HepG2 (cell line): Measurements from ENCODE around the gene DNAJB6. TPM values are rescaled to one million over a fixed set of nuclear protein-coding genes. Genes with fewer than 3 reads are reported as not detected.

ENCODE experiments used
- POLR2G ChIP-seq: fragments of 200-400 bp; formaldehyde crosslinking; IDR thresholded peaks from 2 replicates; pipeline ENCODE4 v1.6.1; 2018; ENCODE audit warnings: mild to moderate bottlenecking, low read depth, low read length, moderate library complexity
- RXRB ChIP-seq: IDR thresholded peaks from 2 replicates; pipeline ENCODE4 v1.6.1; 2016; ENCODE audit warnings: borderline replicate concordance, missing genetic modification reagents, missing compliant biosample characterization
- SAP130 ChIP-seq: IDR thresholded peaks from 2 replicates; pipeline ENCODE4 v1.6.1; 2016; ENCODE audit warnings: low read depth
- TAF1 ChIP-seq: sonication (generic); formaldehyde crosslinking; IDR thresholded peaks from 2 replicates; pipeline ENCODE4 v1.4.0; 2020; ENCODE audit warnings: missing genetic modification reagents
- ZFY ChIP-seq: sonication (generic); formaldehyde crosslinking; IDR thresholded peaks from 2 replicates; pipeline ENCODE4 v1.4.0; 2020; ENCODE audit warnings: missing genetic modification reagents
- ZMAT3 ChIP-seq: sonication (generic); formaldehyde crosslinking; conservative IDR thresholded peaks from 2 replicates; pipeline ENCODE4 v1.7.0; 2021; ENCODE audit warnings: missing genetic modification reagents
- ZNF501 ChIP-seq: sonication (generic); formaldehyde crosslinking; IDR thresholded peaks from 2 replicates; pipeline ENCODE4 v1.5.1; 2020; ENCODE audit warnings: mild to moderate bottlenecking, moderate library complexity, missing genetic modification reagents
- polyA plus RNA-seq, 8 experiments: library from polyadenylated mRNA; depleted of rRNA in 3 of 8; stranded (reverse) in 7 of 8; unstranded in 1 of 8; fragments of >200 nt; fragmentation: Illumina TruSeq in 4 of 8; extraction: Trizol in 4 of 8; gene quantifications; 2 replicates each; pipeline versions ENCODE4 v1.2.1 to v1.2.3, GENCODE V29; 2011 to 2016; ENCODE audit warnings: low read depth in 4 of 8, missing spikeins in 1 of 8, mixed read lengths in 1 of 8; ENCODE audit not compliant: insufficient read depth in 1 of 8
- total RNA-seq, 5 experiments: library from RNA; depleted of rRNA; stranded (reverse); fragments of >200 nt; fragmentation: Illumina TruSeq; extraction: Trizol; gene quantifications; 2 replicates each; pipeline ENCODE4 v1.2.3, GENCODE V29; 2016; ENCODE audit warnings: low read depth in 1 of 5
- TF ChIP-seq, protein P1 (sequence below): sonication (generic); formaldehyde crosslinking; IDR thresholded peaks from 2 replicates; pipeline ENCODE4 v1.5.0; 2020; ENCODE audit warnings: mild to moderate bottlenecking, missing genetic modification reagents, borderline replicate concordance
- TF ChIP-seq, protein P2 (sequence below): IDR thresholded peaks from 2 replicates; pipeline ENCODE4 v1.4.0; 2020; ENCODE audit warnings: mild to moderate bottlenecking, missing genetic modification reagents
- TF ChIP-seq, protein P3 (sequence below): IDR thresholded peaks from 2 replicates; pipeline ENCODE4 v1.6.1; 2012; ENCODE audit warnings: low read length, improper control_type of control experiment

Gene DNAJB6
- total and polyA plus RNA-seq, 2 of the 13 experiments (the other 11 are each of a cell fraction or from before 2014, with no cell fraction given), result 29.9 to 53.9 TPM

DNA sequence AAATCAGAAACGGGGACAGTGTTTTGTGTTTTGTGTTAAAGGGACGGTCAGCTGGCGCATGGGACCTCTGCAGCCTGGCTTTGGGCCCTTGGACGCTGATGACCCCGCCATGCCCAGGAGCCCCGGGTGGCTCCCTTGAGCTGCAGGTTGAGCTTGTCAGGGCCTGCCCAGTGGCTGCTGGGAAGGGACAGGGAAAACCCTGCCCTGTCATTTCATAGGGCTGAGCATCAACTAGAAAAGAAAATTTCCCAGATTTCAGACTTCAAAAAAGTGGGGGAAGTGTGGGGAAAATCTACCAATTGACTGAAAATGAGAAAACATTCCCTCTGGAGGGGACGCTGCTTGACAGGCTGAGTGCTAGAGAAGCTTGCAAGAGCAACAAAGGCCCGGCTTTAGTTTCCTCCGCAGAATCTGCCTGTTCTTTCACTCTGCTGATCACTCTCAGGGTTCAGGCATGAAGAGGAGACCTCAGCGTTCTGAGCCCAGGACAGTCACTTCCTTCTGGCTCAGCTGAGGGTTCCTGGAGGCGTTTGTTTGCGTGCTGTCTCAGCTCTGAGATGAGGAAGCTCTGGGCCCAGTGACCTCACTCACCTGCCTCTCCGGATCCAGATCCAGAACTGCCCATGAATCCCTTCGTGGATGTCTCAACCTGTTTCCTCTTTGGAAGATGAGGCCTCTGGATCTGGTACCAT is 18.6 kb upstream of the DNAJB6 start (continued):
- TF ChIP-seq, protein P1, sequence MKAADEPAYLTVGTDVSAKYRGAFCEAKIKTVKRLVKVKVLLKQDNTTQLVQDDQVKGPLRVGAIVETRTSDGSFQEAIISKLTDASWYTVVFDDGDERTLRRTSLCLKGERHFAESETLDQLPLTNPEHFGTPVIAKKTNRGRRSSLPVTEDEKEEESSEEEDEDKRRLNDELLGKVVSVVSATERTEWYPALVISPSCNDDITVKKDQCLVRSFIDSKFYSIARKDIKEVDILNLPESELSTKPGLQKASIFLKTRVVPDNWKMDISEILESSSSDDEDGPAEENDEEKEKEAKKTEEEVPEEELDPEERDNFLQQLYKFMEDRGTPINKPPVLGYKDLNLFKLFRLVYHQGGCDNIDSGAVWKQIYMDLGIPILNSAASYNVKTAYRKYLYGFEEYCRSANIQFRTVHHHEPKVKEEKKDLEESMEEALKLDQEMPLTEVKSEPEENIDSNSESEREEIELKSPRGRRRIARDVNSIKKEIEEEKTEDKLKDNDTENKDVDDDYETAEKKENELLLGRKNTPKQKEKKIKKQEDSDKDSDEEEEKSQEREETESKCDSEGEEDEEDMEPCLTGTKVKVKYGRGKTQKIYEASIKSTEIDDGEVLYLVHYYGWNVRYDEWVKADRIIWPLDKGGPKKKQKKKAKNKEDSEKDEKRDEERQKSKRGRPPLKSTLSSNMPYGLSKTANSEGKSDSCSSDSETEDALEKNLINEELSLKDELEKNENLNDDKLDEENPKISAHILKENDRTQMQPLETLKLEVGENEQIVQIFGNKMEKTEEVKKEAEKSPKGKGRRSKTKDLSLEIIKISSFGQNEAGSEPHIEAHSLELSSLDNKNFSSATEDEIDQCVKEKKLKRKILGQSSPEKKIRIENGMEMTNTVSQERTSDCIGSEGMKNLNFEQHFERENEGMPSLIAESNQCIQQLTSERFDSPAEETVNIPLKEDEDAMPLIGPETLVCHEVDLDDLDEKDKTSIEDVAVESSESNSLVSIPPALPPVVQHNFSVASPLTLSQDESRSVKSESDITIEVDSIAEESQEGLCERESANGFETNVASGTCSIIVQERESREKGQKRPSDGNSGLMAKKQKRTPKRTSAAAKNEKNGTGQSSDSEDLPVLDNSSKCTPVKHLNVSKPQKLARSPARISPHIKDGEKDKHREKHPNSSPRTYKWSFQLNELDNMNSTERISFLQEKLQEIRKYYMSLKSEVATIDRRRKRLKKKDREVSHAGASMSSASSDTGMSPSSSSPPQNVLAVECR (CRISPR knock-in tag), result 0 out of 2 replicates have a peak, but pooled peaks have one; percentile 32
- 0 out of 2 replicates have a peak, but pooled peaks have one; percentile 36 for TF ChIP-seq POLR2G
- TF ChIP-seq RXRB (CRISPR knock-in tag), result 0 out of 2 replicates have a peak, but pooled peaks have one; percentile 14
- peak; percentile 38; the same call in 1 of the 2 replicates for TF ChIP-seq TAF1
- 0 out of 2 replicates have a peak, but pooled peaks have one; percentile 24 for TF ChIP-seq ZNF501 (CRISPR knock-in tag)
- TF ChIP-seq, protein P2, sequence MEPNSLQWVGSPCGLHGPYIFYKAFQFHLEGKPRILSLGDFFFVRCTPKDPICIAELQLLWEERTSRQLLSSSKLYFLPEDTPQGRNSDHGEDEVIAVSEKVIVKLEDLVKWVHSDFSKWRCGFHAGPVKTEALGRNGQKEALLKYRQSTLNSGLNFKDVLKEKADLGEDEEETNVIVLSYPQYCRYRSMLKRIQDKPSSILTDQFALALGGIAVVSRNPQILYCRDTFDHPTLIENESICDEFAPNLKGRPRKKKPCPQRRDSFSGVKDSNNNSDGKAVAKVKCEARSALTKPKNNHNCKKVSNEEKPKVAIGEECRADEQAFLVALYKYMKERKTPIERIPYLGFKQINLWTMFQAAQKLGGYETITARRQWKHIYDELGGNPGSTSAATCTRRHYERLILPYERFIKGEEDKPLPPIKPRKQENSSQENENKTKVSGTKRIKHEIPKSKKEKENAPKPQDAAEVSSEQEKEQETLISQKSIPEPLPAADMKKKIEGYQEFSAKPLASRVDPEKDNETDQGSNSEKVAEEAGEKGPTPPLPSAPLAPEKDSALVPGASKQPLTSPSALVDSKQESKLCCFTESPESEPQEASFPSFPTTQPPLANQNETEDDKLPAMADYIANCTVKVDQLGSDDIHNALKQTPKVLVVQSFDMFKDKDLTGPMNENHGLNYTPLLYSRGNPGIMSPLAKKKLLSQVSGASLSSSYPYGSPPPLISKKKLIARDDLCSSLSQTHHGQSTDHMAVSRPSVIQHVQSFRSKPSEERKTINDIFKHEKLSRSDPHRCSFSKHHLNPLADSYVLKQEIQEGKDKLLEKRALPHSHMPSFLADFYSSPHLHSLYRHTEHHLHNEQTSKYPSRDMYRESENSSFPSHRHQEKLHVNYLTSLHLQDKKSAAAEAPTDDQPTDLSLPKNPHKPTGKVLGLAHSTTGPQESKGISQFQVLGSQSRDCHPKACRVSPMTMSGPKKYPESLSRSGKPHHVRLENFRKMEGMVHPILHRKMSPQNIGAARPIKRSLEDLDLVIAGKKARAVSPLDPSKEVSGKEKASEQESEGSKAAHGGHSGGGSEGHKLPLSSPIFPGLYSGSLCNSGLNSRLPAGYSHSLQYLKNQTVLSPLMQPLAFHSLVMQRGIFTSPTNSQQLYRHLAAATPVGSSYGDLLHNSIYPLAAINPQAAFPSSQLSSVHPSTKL (CRISPR knock-in tag), result no peak
- TF ChIP-seq SAP130 (CRISPR knock-in tag), result peak; percentile 42; the same call in 1 of the 2 replicates
- TF ChIP-seq ZMAT3 (CRISPR knock-in tag), result no peak
- TF ChIP-seq, protein P3, sequence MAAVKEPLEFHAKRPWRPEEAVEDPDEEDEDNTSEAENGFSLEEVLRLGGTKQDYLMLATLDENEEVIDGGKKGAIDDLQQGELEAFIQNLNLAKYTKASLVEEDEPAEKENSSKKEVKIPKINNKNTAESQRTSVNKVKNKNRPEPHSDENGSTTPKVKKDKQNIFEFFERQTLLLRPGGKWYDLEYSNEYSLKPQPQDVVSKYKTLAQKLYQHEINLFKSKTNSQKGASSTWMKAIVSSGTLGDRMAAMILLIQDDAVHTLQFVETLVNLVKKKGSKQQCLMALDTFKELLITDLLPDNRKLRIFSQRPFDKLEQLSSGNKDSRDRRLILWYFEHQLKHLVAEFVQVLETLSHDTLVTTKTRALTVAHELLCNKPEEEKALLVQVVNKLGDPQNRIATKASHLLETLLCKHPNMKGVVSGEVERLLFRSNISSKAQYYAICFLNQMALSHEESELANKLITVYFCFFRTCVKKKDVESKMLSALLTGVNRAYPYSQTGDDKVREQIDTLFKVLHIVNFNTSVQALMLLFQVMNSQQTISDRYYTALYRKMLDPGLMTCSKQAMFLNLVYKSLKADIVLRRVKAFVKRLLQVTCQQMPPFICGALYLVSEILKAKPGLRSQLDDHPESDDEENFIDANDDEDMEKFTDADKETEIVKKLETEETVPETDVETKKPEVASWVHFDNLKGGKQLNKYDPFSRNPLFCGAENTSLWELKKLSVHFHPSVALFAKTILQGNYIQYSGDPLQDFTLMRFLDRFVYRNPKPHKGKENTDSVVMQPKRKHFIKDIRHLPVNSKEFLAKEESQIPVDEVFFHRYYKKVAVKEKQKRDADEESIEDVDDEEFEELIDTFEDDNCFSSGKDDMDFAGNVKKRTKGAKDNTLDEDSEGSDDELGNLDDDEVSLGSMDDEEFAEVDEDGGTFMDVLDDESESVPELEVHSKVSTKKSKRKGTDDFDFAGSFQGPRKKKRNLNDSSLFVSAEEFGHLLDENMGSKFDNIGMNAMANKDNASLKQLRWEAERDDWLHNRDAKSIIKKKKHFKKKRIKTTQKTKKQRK, result no peak
- TF ChIP-seq ZFY (CRISPR knock-in tag), result peak; percentile 24; the same call in 1 of the 2 replicates
